GM23338 (cell line): Measurements from ENCODE around the gene SNORC. TPM values are rescaled to one million over a fixed set of nuclear protein-coding genes. Genes with fewer than 3 reads are reported as not detected.

Experiments used
- ATAC-seq: fragments of 200-7000 bp; cut with Tn5 transposase; 3 replicates; pipeline ENCODE4 v1.9.1; 2020
- DNase-seq: peaks from one replicate; pipeline ENCODE4 v3.0.0-alpha.2; 2015; ENCODE audit warnings: low spot score
- H2AFZ ChIP-seq: fragments of 200-600 bp; sonication (generic); 2 replicates; pipeline ENCODE4 v1.8.0; 2016; ENCODE audit warnings: antibody characterized with exemption, mild to moderate bottlenecking, moderate library complexity
- H3F3A ChIP-seq: fragments of 200-600 bp; sonication (generic); replicated peaks from 2 replicates; pipeline ENCODE4 v1.8.0; 2017; ENCODE audit warnings: antibody characterized with exemption, mixed run types, low read depth
- H3K27ac ChIP-seq: fragments of 200-600 bp; sonication (generic); 2 replicates; pipeline ENCODE4 v1.6.1; 2016; ENCODE audit warnings: low read depth
- H3K27me3 ChIP-seq: fragments of 200-600 bp; sonication (generic); 2 replicates; pipeline ENCODE4 v1.8.0; 2016; ENCODE audit warnings: mild to moderate bottlenecking, mixed run types, moderate library complexity; ENCODE audit not compliant: insufficient read depth
- H3K36me3 ChIP-seq: fragments of 200-600 bp; sonication (generic); 2 replicates; pipeline ENCODE4 v1.8.0; 2016; ENCODE audit warnings: mild to moderate bottlenecking; ENCODE audit not compliant: insufficient read depth
- H3K4me1 ChIP-seq: fragments of 200-600 bp; sonication (generic); 2 replicates; pipeline ENCODE4 v1.8.0; 2016; ENCODE audit warnings: mild to moderate bottlenecking, moderate library complexity; ENCODE audit not compliant: insufficient read depth
- H3K4me2 ChIP-seq: fragments of 200-600 bp; sonication (generic); 2 replicates; pipeline ENCODE4 v1.7.1; 2017; ENCODE audit warnings: mixed run types
- H3K4me3 ChIP-seq: fragments of 200-600 bp; sonication (generic); 2 replicates; pipeline ENCODE4 v1.6.1; 2016; ENCODE audit warnings: mixed run types
- H3K79me2 ChIP-seq: fragments of 200-600 bp; sonication (generic); replicated peaks from 2 replicates; pipeline ENCODE4 v1.8.0; 2017; ENCODE audit warnings: mild to moderate bottlenecking; ENCODE audit not compliant: insufficient read depth
- H3K9me2 ChIP-seq: fragments of 200-600 bp; sonication (generic); 2 replicates; pipeline ENCODE4 v1.8.0; 2017; ENCODE audit not compliant: insufficient read depth
- H4K20me1 ChIP-seq: fragments of 200-600 bp; sonication (generic); replicated peaks from 2 replicates; pipeline ENCODE4 v1.8.0; 2017; ENCODE audit warnings: mild to moderate bottlenecking; ENCODE audit not compliant: insufficient read depth
- H3K27ac Mint-ChIP-seq: 2 replicates; pipeline ENCODE4 v1.8.0; 2020; ENCODE audit warnings: inconsistent platforms, mild to moderate bottlenecking, moderate library complexity, mixed read lengths
- H3K27me3 Mint-ChIP-seq: 3 replicates; pipeline ENCODE4 v1.8.0; 2022; ENCODE audit warnings: low read depth, mild to moderate bottlenecking, moderate library complexity, mixed read lengths, inconsistent platforms; ENCODE audit not compliant: insufficient read depth, poor library complexity
- H3K36me3 Mint-ChIP-seq: 3 replicates; pipeline ENCODE4 v1.8.0; 2021; ENCODE audit warnings: low read depth, mild to moderate bottlenecking, inconsistent platforms, moderate library complexity, mixed read lengths
- H3K4me1 Mint-ChIP-seq: 3 replicates; pipeline ENCODE4 v1.8.0; 2020; ENCODE audit warnings: mild to moderate bottlenecking, inconsistent platforms, mixed read lengths
- H3K4me3 Mint-ChIP-seq: 3 replicates; pipeline ENCODE4 v1.8.0; 2021; ENCODE audit warnings: moderate library complexity, mild to moderate bottlenecking, inconsistent platforms, mixed read lengths
- H3K9me3 Mint-ChIP-seq: 3 replicates; pipeline ENCODE4 v1.8.0; 2020; ENCODE audit warnings: moderate library complexity, mild to moderate bottlenecking, inconsistent platforms, mixed read lengths
- CTCF ChIP-seq, 2 experiments: fragments of 200-600 bp in 1 of 2; sonication (generic) in 1 of 2; conservative IDR thresholded peaks; 2 replicates each; pipeline versions ENCODE4 v1.5.1 to v1.6.1; 2016 to 2017; ENCODE audit warnings: antibody characterized with exemption in 2 of 2, low read depth in 2 of 2, mild to moderate bottlenecking in 2 of 2, moderate library complexity in 1 of 2
- ETS1 ChIP-seq: IDR thresholded peaks from 2 replicates; pipeline ENCODE4 v1.6.1; 2016; ENCODE audit warnings: antibody characterized with exemption
- EZH2 ChIP-seq: fragments of 200-600 bp; sonication (generic); IDR thresholded peaks from one replicate; pipeline ENCODE4 v1.8.0; 2017; ENCODE audit warnings: antibody characterized with exemption, mild to moderate bottlenecking, low read depth; ENCODE audit not compliant: unreplicated experiment
- EZH2phosphoT487 ChIP-seq: fragments of 200-600 bp; sonication (generic); IDR thresholded peaks from one replicate; pipeline ENCODE4 v1.8.1; 2018; ENCODE audit warnings: antibody characterized with exemption; ENCODE audit not compliant: unreplicated experiment
- JUNB ChIP-seq: IDR thresholded peaks from one replicate; pipeline ENCODE4 v1.6.1; 2016; ENCODE audit warnings: antibody characterized with exemption; ENCODE audit not compliant: unreplicated experiment
- NANOG ChIP-seq: IDR thresholded peaks from 2 replicates; pipeline ENCODE4 v1.6.1; 2016; ENCODE audit warnings: antibody characterized with exemption, borderline replicate concordance
- POLR2AphosphoS5 ChIP-seq: IDR thresholded peaks from 2 replicates; pipeline ENCODE4 v1.6.1; 2016; ENCODE audit warnings: antibody characterized with exemption, low read depth
- STAT1 ChIP-seq: IDR thresholded peaks from one replicate; pipeline ENCODE4 v1.6.1; 2016; ENCODE audit warnings: antibody characterized with exemption; ENCODE audit not compliant: unreplicated experiment
- ZNF114 ChIP-seq: fragments of 250-450 bp; sonication (Bioruptor Pico); IDR thresholded peaks from 2 replicates; pipeline ENCODE4 v1.5.0; 2020; ENCODE audit warnings: mild to moderate bottlenecking, moderate library complexity
- ZNF331 ChIP-seq: fragments of 250-450 bp; sonication (Bioruptor Pico); IDR thresholded peaks from 2 replicates; pipeline ENCODE4 v1.5.0; 2020; ENCODE audit warnings: low read depth, mild to moderate bottlenecking, moderate library complexity
- ZNF462 ChIP-seq: fragments of 250-450 bp; sonication (Bioruptor Pico); IDR thresholded peaks from 2 replicates; pipeline ENCODE4 v1.5.0; 2020; ENCODE audit warnings: mild to moderate bottlenecking, moderate library complexity
- polyA plus RNA-seq: library from polyadenylated mRNA; unstranded; fragments of >200 nt; fragmentation: Nextera tagmentation; extraction: Ambion mirVana; gene quantifications from 2 replicates; pipeline ENCODE4 v1.2.1, GENCODE V29; 2016
- total RNA-seq: library from RNA; depleted of rRNA; stranded (reverse); fragments of >200 nt; shearing (Covaris generic); gene quantifications from 2 replicates; pipeline ENCODE4 v1.2.3, GENCODE V29; 2014

SNORC gene
- total and polyA plus RNA-seq, 2 experiments from 2014 or later: 0.80 to 1.6 TPM

- no peak for TF ChIP-seq ZNF462 (CRISPR knock-in tag)
Measured at GRCh38 chr2:232857158-232857563, 12.9 kb upstream of the SNORC start (continued).

- no peaks in the 10 kb centered on the region for H3F3A ChIP-seq
- H3K79me2 ChIP-seq: no peaks in the 10 kb centered on the region
- H3K9me3 Mint-ChIP-seq: no peaks in the 10 kb centered on the region
- no peaks in the 10 kb centered on the region; the same call in 1 of the 2 replicates for H4K20me1 ChIP-seq
- peaks cover 5% of the 10 kb centered on the region for H3K27me3 Mint-ChIP-seq
- peaks cover 35% of the 10 kb centered on the region for H3K36me3 Mint-ChIP-seq
- no peak overlapping the region for H3K4me2 ChIP-seq
- H3K4me3 Mint-ChIP-seq: no peak overlapping the region
- H3K27ac ChIP-seq: no peak overlapping the region; the same call in 1 of the 2 replicates
- no peaks in the 10 kb centered on the region for H3K27me3 ChIP-seq
- H3K4me3 ChIP-seq: no peak overlapping the region
- H2AFZ ChIP-seq: no peak overlapping the region
- DNase-seq: no peak
- no peak for ATAC-seq
- no peaks in the 10 kb centered on the region for H3K4me1 ChIP-seq
- H3K4me1 Mint-ChIP-seq: no peaks in the 10 kb centered on the region
- H3K27ac Mint-ChIP-seq: no peak overlapping the region
- H3K36me3 ChIP-seq: peaks cover 26% of the 10 kb centered on the region
- no peaks in the 10 kb centered on the region for H3K9me2 ChIP-seq
- TF ChIP-seq STAT1: no peak
- no peak for TF ChIP-seq NANOG
- TF ChIP-seq JUNB: no peak
- no peak for TF ChIP-seq EZH2phosphoT487
- no peak for TF ChIP-seq CTCF (conservative IDR thresholded peaks at IDR 0.05; ENCODE audit: low read depth in 2 of 2)
- no peak for TF ChIP-seq ZNF331 (CRISPR knock-in tag)
- TF ChIP-seq POLR2AphosphoS5: no peak
- no peak for TF ChIP-seq EZH2
- no peak for TF ChIP-seq ETS1
- no peak for TF ChIP-seq ZNF114 (CRISPR knock-in tag)
Measured at GRCh38 chr2:232859385-232859916, 10.6 kb upstream of the SNORC start.
